NCI-H524 (cell line): ENCODE data around the gene N4BP2L2.
A peak's percentile ranks its signal among the peaks of the same experiment; 100 is the strongest.

Experiments used
- DNase-seq, 2 experiments: peaks; one replicate each; lab custom pipeline; 2025; lab: John Stamatoyannopoulos, UW

N4BP2L2 gene

DNA sequence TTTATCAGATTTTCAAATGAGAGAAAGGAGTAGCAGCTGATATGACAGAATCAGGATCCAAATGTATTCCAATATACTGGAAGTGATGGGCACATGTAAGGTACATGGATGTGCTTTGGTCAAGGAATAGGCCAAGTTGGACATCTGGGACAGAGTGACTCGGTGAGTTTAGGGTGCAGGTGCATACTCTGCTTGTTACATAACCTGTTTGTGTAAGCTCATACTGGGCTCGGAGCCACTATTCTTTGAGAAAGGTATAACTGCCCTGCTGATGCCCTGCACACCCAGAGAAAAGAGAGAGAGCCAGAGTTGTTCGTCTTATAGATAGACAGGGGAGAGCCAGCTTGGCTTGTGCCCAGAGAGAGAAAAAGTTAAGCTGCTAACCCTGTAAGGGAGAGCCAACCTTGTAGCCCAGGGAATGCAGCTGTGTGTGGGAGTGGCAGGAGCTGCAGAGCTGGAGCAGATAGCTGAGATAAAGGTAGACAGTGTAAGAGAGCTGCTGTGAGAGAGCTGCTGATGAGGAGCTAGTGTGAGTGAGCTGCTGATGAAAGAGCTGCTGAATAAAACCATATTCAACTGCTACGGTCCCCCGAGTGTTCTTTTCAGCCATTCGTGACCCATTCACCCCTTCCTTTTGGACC is 70.0 kb downstream of the N4BP2L2 start:
- DNase-seq = no peak

DNA sequence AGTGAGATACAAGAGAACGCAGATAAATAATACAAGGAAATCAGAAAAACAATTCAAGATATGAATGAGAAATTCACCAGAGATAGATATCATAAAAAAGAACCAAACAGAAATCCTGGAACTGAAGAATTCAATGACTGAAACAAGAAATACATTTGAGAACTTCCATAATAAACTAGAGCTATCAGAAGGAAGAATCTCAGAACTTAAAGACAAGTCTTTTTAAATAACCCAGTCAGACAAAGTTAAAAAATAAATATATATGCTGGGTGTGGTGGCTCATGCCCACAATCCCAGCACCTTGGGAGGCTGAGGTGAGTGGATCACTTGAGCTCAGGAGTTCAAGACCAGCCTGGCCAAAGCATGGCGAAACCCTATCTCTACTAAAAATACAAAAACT is 82.0 kb downstream of the N4BP2L2 start:
- DNase-seq = no peak

DNA sequence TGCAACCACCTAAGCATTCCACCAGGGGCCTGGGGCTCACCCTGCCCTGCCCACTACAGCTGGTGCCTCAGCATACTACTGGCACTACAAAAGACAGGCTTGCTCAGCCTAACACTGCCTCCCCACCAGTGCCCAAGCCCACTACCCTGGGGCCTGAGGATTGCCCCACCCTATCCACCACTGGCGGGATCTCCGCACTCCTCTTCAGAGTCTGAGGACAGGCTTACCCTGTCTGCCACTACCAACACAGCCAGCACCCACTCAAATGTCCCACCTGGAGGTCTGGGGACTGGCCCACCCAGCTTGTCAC is 83.0 kb downstream of the N4BP2L2 start:
- DNase-seq = no peak

DNA sequence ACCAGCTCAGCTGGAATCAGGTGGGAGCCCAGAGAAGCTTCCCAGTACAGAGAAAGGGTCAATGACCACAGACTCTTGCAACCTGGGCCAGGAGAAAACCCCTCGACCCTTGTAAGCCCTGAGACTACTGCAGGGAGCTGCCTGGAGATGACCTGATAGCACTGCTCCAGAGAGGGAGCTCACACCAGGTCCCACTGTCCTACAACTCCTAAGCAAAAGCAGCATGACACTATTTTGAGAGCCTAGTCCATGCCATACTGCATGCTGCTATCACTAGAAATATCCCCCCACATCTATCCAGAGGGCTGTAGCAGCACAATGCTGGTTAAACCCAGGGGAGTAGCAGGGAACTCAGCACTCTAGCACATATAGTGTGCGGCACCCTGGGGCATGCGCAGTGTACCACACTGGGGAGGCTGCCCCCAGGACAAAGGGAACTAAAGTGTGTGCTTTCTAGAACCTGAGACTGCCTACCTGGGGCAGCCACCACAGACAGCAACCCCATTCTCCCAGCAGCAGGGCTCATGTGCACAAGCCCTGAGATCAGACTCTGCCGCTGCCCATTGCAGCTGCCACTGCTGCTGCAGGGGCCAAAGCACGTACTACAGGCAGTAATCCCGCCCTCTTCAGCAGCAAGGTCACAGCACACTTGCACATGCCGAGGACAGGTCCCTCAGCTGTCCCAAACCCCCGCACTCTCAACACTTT is 83.6 kb downstream of the N4BP2L2 start:
- no peak for DNase-seq

DNA sequence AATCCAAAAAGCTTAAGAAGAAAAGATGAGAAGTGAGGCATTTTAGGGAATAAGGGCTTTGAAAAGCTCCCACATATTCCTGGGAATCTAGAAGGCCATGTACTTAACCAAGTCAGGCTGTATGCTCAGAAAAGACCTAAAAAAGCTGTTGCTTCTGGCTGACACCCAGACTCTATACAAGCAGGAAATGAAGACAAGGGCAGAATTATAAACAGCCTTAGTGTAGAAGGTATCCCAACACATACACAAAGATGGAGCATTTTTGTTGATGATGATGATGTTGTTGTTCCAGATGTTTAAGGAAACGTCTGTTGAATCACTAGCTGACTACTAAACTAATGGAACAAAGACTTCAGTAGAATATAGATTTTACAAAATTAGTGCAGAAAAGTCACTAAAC is 84.6 kb downstream of the N4BP2L2 start:
- DNase-seq = no peak

GRCh38 chr13:32448972-32449371 is 89.6 kb downstream of the N4BP2L2 start:
- no peak for DNase-seq

DNA sequence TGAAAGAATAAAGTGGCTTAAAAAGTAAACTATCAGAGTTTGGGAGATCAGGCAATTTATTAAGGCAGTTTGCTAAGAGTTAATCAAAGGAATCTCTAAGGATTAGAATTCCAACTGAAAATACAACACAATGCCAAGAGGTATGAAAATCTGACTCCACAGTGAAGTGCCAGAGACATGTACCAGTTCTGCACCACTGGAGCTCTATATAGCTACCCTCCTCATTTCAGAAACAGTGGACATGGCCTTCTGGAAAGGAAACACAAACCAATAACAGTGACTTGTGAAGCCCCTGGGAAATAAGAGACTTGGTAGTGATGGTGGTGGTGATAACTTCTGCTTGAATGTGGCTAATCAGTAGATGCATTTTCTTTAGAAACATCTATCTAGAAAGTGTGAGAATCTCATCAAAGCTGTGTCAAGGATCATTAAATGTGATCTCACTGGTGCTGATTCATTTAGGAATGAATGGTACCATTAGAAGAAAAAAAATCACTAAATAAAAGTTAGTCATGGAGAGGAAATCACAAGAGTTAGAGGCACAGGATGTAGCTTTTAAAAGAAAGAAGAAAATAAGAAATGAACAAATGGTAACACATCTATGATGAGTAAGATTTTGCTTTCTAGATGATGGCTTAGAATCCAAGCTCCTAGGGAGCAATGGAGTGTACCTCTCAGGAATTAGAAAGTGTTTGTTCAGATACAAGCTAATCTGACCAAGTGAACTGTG is 90.5 kb downstream of the N4BP2L2 start:
- no peak for DNase-seq

- DNase-seq = peak in 1 of 2 experiments; percentile 14
Measured at GRCh38 chr13:32446773-32447465, 91.7 kb downstream of the N4BP2L2 start.

DNA sequence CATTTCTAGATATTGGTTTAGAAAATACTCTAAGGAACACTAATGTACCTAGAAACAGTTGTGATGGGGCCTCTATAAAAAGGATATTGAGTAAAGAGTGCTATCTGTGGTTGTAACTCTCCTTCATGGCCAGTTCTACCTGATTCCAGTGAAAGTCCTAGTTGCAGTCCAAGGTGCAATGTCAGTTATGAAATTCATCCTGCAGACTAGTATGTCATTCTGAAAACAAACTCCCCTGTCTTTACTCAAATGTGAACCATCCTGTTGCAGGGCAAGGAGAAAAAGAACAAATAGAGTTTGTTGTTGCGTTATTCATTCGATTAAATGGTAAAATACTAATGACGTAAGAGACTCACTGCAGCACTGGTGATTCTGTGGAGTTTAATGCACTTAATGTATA is 92.4 kb downstream of the N4BP2L2 start:
- DNase-seq = no peak

DNA sequence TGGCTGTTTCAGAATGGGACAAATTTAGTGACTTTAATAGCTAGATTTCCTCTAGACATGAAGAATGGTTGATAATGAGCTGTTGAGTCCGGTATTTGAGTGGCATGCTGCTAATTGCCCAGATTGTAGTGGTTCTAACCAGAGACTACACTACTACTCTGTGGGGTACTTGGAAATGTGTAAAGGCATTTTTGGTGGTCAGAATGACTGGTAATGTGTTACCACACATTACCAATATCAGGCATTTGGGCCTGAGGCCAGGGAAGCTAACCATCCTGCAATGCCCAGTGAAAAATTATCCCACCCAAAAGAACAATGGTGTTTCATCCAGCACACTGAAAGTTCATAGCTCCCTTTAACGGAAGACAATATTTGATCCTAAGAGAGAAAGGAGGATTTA is 93.1 kb downstream of the N4BP2L2 start:
- DNase-seq = no peak

DNA sequence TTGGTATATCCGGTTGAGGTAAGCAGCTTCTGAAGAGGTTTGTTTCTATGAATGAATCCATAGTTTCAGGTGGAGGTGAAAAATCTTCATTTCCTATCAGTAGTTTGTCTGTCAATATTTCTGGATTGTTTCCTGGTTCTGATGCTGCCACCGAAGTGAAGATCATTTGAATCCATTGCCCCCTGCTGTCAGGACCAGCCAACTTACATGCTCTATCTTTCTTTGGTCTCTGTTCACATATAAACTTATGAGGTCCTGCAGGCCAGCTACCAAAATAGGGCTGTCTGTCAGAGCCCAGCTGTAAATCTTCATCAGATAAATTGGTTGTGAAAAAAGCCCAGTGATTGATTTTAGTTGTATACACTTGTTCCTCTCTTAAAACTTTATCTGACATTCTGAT is 95.5 kb downstream of the N4BP2L2 start:
- peak in 1 of 2 experiments; percentile 48 for DNase-seq

GRCh38 chr13:32438871-32439270 is 99.7 kb downstream of the N4BP2L2 start:
- DNase-seq = no peak

DNA sequence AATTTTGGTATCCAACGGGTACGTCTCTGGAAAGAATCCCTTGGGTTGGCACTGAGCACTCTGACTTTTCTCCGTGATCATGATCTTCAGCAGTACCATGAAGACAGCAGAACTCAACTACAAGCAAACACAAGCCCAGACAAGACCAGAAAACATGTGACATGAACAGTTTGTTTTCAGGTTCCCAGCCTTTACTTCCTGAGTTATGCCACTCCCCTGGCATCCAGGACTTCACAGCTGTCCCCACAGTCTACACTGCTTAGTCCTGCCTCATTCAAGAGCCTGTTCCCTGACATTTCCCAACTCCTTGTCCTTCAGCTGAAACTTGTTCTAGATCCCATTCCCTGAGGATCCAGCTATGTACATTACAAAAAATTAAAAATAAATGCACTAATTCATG is 105.7 kb downstream of the N4BP2L2 start:
- DNase-seq = no peak

DNA sequence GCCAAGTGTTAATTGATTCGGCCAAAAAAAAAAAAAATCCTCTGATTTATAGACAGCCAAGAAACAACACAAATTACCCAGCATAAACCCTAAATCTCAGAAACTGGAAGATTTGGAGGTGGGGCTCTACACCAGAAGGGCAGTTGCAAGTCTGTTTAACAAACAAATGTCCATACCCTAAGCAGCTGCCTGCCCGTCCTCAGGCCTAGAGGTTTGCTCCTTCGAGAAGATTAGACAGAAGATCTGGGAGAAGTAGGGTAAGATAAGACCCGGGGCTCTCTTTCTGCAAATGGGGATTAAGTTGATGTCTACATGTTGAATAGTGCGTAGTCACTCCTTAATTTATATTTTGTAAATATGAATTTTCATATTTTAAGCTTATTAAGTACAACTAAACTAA is 107.2 kb downstream of the N4BP2L2 start:
- DNase-seq = no peak

DNA sequence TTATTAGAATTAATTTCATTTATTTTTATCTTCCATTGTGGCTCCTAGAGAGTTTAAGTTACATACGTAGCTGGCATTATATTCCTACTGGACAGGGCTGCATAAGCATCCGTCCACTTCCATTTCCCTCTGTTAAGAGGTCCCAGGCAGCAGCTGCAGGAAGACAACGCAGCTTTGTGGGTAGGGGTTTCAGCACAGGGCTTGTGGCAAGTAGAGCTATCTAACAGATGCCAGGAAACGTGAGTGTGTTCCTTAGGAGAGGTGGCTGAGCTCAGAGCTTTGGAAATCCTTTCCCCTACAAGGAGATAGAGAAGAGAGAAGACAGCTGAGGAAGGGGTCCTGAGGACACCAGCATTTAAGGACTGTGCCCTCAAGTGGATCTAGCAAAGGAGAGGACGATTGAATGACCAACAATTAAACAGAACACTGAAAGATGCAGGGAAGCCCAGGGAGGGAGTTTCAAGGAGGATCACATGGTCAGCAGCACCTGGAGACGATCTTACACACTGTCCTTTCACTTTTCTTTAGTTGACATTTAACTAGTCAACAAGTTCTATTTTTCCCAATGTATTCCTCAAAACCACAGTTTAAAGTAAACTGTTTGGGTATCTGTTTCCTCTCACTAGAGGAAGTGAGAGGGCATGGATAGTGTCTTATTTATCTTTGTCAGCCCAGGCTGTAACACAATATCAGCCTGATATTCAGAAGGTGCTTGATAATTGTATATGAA is 108.4 kb downstream of the N4BP2L2 start:
- no peak for DNase-seq

GRCh38 chr13:32429433-32429909 is 109.1 kb downstream of the N4BP2L2 start:
- no peak for DNase-seq

GRCh38 chr13:32428581-32429432 is 109.8 kb downstream of the N4BP2L2 start:
- DNase-seq = no peak

DNA sequence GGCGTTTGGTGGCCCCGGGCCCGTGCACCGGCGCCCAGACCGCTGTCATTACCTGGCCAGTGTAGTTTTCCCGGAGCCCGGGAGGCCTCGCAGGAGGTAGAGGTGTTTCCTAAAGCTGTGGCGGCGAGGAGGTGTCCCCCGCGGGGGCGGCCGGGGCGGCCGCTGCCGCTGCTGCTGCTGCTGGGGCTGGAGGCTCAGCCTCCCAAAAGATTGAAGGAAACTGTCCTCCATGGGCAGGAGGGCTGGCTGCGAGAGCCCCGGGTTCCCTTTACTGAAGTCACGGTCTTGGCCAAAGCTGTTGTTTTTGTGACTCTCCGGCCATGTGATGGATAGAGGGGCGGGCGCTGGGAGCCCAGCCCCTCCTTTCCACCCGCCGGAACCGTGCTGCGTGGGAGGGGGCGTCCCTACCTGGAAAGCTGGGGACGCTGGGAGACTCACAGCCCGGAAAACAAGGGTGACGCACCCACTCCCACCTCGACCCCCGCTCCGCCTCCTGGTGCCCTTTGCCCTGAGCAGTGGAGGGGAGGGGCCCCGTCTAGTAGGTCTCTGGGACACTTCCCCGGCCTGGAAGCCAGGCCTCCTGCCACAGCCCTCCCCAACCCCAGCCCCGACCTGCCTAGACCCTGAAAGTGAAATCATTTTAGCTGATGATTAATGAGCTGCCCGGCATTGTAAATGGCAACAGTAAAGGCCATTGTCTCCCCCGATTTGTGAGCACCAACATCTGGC is 110.6 kb downstream of the N4BP2L2 start, which contains the start of gene N4BP2L1:
TSS of gene N4BP2L1 (minus strand) at position 279 of the 729 bp plus-strand sequence. CDS start at position 231, 48 bp downstream.
- DNase-seq = peak; percentile 28 to 43

DNA sequence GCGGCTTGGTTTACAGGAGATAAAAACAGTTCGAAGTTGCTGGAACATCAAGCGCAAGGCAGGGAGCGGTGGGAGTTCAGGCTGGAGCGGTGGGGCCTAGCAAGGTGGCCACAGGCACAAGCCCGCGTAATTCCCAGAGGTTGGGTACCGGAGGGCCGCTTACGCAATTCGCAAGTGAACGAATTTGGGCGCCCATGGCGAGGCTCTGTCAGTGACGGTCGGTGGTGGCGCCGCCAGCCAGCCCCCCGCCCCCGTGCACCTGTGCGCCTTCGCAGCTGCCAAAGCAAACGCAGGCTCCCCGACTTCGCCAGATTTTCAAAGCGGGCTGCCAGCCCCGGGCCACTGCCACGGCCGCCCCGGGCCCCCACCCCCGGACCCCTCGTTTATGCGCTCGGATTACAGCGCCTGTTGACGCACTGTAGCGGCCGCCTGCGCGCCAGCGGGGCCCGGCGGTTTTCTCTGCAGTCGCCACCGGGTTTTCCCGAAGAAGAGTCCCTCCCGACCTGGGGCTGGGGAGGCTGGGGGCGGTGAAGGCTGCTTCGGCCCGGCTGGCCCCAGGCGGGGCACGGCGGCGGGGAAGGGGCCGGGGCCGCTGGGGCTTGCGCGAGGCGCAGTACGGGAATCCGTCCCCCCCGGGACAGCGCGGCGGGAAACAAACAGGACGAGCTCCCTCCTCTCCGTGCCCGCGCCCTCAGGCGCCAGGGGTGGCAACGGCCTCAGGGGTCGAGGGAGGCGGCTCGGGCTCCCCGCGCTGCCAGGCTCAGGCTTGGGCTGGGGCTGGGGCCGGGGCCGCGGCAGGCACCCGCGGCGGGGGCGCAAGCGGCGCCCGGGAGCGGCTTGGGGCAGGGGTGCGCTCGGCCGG is 111.4 kb downstream of the N4BP2L2 start:
- peak in 1 of 2 experiments; percentile 35 for DNase-seq
